Fibroblast of lung (primary cell): ENCODE results near the gene ZSWIM7.

Experiments
- EZH2 ChIP-seq: IDR thresholded peaks from 2 replicates; pipeline ENCODE4 v1.5.1; 2012; ENCODE audit warnings: low read length, control low read depth, mild to moderate bottlenecking; ENCODE audit errors: missing control alignments
- TF ChIP-seq, protein P1 (sequence below), 2 donors: IDR thresholded peaks in 1 of 2; conservative IDR thresholded peaks in 1 of 2; 1 replicate in 1 of 2; 2 replicates in 1 of 2; pipeline ENCODE4 v1.5.1; 2011 to 2012; ENCODE audit warnings: low read length in 2 of 2, control low read depth in 1 of 2, inconsistent platforms in 1 of 2, low read depth in 1 of 2, mild to moderate bottlenecking in 1 of 2

DNA sequence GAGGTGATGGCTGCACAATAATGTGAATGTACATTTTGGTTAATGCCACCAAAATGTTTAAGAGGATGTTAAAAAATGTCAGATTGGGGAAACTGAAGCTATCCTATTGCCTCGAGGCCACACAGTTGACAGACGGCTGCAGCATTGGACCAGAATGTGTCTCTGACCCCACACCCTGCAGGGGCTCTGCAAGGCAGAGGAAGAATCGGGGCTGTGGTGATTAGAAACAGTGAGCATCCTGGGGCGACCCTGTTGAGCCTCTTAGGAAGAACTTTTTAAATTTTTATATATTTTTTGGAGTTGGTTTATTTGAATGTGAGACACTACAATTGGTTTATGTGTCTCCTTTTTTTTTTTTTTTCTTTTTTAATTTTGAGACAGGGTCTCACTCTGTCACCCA is 69.6 kb downstream of the ZSWIM7 start:
- TF ChIP-seq, protein P1, sequence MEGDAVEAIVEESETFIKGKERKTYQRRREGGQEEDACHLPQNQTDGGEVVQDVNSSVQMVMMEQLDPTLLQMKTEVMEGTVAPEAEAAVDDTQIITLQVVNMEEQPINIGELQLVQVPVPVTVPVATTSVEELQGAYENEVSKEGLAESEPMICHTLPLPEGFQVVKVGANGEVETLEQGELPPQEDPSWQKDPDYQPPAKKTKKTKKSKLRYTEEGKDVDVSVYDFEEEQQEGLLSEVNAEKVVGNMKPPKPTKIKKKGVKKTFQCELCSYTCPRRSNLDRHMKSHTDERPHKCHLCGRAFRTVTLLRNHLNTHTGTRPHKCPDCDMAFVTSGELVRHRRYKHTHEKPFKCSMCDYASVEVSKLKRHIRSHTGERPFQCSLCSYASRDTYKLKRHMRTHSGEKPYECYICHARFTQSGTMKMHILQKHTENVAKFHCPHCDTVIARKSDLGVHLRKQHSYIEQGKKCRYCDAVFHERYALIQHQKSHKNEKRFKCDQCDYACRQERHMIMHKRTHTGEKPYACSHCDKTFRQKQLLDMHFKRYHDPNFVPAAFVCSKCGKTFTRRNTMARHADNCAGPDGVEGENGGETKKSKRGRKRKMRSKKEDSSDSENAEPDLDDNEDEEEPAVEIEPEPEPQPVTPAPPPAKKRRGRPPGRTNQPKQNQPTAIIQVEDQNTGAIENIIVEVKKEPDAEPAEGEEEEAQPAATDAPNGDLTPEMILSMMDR (conservative IDR thresholded peaks at IDR 0.05 in 1 of 2, IDR thresholded peaks at IDR 0.05 in 1 of 2; ENCODE audit: low read depth in 1 of 2, low read length in 2 of 2): no peak
- no peak for TF ChIP-seq EZH2
